ENCODE results near the gene MMAA. TPM values are rescaled to one million over a fixed set of nuclear protein-coding genes. Genes with fewer than 3 reads are reported as not detected.
A peak's percentile ranks its signal among the peaks of the same experiment; 100 is the strongest.
"Not testable (repeated sequence)": the region's sequence is repeated elsewhere in the genome, so short reads cannot be mapped to it uniquely, and the experiment has no call there.

Gene MMAA
- total RNA-seq, 1 donor from 2014 or later = 8.3 TPM

DNA sequence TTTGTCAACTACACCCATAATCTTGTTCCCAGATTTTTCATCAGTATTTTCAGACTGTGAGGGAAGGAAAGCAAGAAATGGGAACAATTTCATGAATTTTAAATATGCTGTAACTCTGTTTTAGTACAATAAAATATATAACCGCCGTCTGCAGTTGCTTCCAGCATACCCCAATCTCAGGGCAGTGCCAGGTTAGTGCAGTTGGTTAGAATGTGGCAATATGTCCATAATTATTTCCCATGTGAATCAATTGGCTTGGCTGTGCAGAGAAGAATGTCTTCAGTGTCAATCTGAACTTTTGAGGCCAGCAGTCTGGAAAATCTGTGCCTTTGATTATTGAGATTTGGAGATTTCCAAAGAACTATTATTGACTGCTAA lies 5.0 kb upstream of the MMAA start:
- Mint-ChIP-seq H3K4me1 (peaks cover 20% of the 10 kb centered on the region), H3K36me3 (no peaks in the 10 kb centered on the region), H3K4me3 (no peak overlapping the region), H3K27me3 (ENCODE audit: low read depth) (no peaks in the 10 kb centered on the region), H3K9me3 (no peaks in the 10 kb centered on the region), H3K27ac (no peak overlapping the region)
- TF ChIP-seq CTCF (IDR thresholded peaks at IDR 0.05; ENCODE audit: unreplicated experiment) = no peak
- no peak for DNase-seq (ENCODE audit: low spot score in 2 of 2, unreplicated experiment in 2 of 2)

- TF ChIP-seq CTCF (IDR thresholded peaks at IDR 0.05; ENCODE audit: unreplicated experiment) = no peak
- Mint-ChIP-seq H3K4me1 (peaks cover 30% of the 10 kb centered on the region), H3K4me3 (peak overlapping the region; percentile 96), H3K36me3 (peaks cover 9% of the 10 kb centered on the region), H3K27me3 (ENCODE audit: low read depth) (no peaks in the 10 kb centered on the region), H3K27ac (peak overlapping the region; percentile 99), H3K9me3 (peaks cover 8% of the 10 kb centered on the region)
- DNase-seq (ENCODE audit: low spot score in 2 of 2, unreplicated experiment in 2 of 2) = no peak
These were observed 814 bp upstream of the MMAA start for GRCh38 chr4:145618210-145618931.

DNA sequence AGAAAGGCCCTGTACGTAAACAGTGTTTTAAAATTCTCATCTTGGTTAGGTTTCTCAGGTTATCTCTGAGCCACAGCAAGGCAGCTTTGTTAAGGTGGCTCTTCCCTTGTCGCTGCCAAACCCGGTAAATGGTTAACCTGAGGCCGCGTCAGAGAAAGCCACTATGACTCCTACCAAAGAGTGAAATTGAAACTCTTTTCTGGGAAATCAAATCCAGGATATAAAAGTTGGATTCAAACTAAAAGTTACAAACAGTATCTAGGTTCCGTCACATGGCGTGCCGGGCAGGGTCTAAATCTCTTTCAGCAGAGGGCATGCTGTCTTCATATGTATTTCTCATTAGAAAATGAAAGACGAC lies 433 bp downstream of the MMAA start:
- no peak for TF ChIP-seq CTCF (IDR thresholded peaks at IDR 0.05; ENCODE audit: unreplicated experiment)
- H3K9me3 Mint-ChIP-seq = peaks cover 8% of the 10 kb centered on the region
- H3K27ac Mint-ChIP-seq = peak overlapping the region; percentile 99
- no peak for DNase-seq (ENCODE audit: low spot score in 2 of 2, unreplicated experiment in 2 of 2)
- peaks cover 27% of the 10 kb centered on the region for H3K4me1 Mint-ChIP-seq
- peak overlapping the region; percentile 96 for H3K4me3 Mint-ChIP-seq
- peaks cover 9% of the 10 kb centered on the region for H3K36me3 Mint-ChIP-seq
- no peaks in the 10 kb centered on the region for H3K27me3 Mint-ChIP-seq (ENCODE audit: low read depth)

- H3K9me3 Mint-ChIP-seq; H3K27me3 Mint-ChIP-seq (ENCODE audit: low read depth); H3K36me3 Mint-ChIP-seq; H3K4me3 Mint-ChIP-seq; DNase-seq (ENCODE audit: low spot score in 2 of 2, unreplicated experiment in 2 of 2); H3K27ac Mint-ChIP-seq: not testable (repeated sequence)
- peaks cover 28% of the 10 kb centered on the region for H3K4me1 Mint-ChIP-seq
These were observed 2.9 kb downstream of the MMAA start for GRCh38 chr4:145622067-145622466.

GRCh38 chr4:145623831-145624230 lies 4.6 kb downstream of the MMAA start:
- no peak overlapping the region for H3K27ac Mint-ChIP-seq
- TF ChIP-seq CTCF (IDR thresholded peaks at IDR 0.05; ENCODE audit: unreplicated experiment) = no peak
- peaks cover 8% of the 10 kb centered on the region for H3K9me3 Mint-ChIP-seq
- no peaks in the 10 kb centered on the region for H3K27me3 Mint-ChIP-seq (ENCODE audit: low read depth)
- H3K36me3 Mint-ChIP-seq = peaks cover 9% of the 10 kb centered on the region
- peaks cover 15% of the 10 kb centered on the region for H3K4me1 Mint-ChIP-seq
- no peak overlapping the region for H3K4me3 Mint-ChIP-seq
- no peak for DNase-seq (ENCODE audit: low spot score in 2 of 2, unreplicated experiment in 2 of 2)

DNA sequence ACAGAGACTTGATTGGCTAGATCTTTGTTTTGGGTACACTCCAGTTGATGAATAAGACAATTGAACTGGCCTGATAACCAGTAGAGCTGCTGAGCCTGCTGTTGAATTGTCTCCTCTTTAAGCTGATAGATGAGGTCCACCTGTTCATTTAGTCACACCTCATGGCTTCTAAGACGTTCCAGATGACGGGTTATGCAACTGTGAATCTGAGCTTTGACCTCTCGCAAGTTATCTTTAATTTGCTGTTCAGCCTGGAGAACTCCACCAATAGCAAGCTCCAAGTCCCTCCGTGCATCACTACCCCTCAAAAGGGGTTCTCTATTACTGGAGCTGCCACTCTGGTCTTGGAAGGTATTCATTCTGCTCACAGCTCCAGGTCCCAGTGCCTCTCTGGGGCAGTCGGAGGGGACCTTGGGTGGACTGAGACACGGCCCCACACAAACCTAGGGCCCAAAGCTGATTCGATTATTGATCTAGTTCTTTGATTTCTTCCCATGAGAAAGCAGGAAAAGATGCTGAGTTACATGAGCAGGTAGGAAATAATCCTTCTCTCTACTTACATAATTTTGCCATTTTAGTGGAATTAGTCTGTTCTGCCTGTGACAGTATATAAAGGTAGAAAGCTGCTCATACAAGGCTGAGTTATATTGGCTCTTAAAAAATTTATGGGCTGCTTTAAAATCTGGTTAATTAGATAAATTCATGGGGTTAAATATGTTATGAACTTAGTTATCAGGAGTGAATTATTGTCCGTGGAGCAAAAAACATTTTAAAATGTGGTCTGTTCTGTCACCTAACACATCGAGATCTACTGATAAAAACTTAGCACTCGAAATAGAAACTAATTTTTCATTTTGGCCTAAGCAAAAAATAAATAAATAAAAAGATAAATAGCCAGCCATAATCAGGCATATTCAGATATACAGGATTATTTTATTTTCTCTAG lies 6.8 kb downstream of the MMAA start:
- Mint-ChIP-seq H3K4me3 (no peak overlapping the region), H3K4me1 (peaks cover 5% of the 10 kb centered on the region), H3K36me3 (peaks cover 19% of the 10 kb centered on the region), H3K9me3 (peaks cover 23% of the 10 kb centered on the region), H3K27me3 (ENCODE audit: low read depth) (no peaks in the 10 kb centered on the region), H3K27ac (no peak overlapping the region)
- no peak for TF ChIP-seq CTCF (IDR thresholded peaks at IDR 0.05; ENCODE audit: unreplicated experiment)
- no peak for DNase-seq (ENCODE audit: low spot score in 2 of 2, unreplicated experiment in 2 of 2)
